Measurements from ENCODE around the gene CD180.

CD180 gene

GRCh38 chr5:67135381-67135984, 61.1 kb downstream of the CD180 start:
- no peak for DNase-seq

GRCh38 chr5:67133776-67134175, 62.8 kb downstream of the CD180 start:
- no peak for DNase-seq

- no peak for DNase-seq
Measured at GRCh38 chr5:67133217-67133616, 63.4 kb downstream of the CD180 start.

- DNase-seq: no peak
Measured at GRCh38 chr5:67129768-67130167, 66.8 kb downstream of the CD180 start.
